ENCODE measurements around the gene ADCK2.
"Not testable (repeated sequence)": the region's sequence is repeated elsewhere in the genome, so short reads cannot be mapped to it uniquely, and the experiment has no call there.

ADCK2 gene

GRCh38 chr7:140639366-140640053, 33.2 kb upstream of the ADCK2 start:
- H3K4me1 ChIP-seq (ENCODE audit: control insufficient read depth, insufficient read depth, low read length) = peaks cover 12% of the 10 kb centered on the region
- peak overlapping the region; percentile 52 for H3K9ac ChIP-seq (ENCODE audit: low read length)
- no peaks in the 10 kb centered on the region for H3K36me3 ChIP-seq (ENCODE audit: control insufficient read depth, insufficient read depth, low read length)
- H3K27ac ChIP-seq (ENCODE audit: low read depth, low read length) = peak overlapping the region; percentile 70
- peak overlapping the region; percentile 75 for H3K4me3 ChIP-seq (ENCODE audit: low read length)
- H3K27me3 ChIP-seq (ENCODE audit: control insufficient read depth, insufficient read depth, low read length) = peaks cover 8% of the 10 kb centered on the region

GRCh38 chr7:140640060-140640637, 32.6 kb upstream of the ADCK2 start:
- Histone ChIP-seq H3K27me3 (ENCODE audit: control insufficient read depth, insufficient read depth, low read length) (peaks cover 8% of the 10 kb centered on the region), H3K27ac (ENCODE audit: low read depth, low read length) (peak overlapping the region; percentile 70), H3K9ac (ENCODE audit: low read length) (peak overlapping the region; percentile 52), H3K4me1 (ENCODE audit: control insufficient read depth, insufficient read depth, low read length) (peaks cover 12% of the 10 kb centered on the region), H3K4me3 (ENCODE audit: low read length) (peak overlapping the region; percentile 75), H3K36me3 (ENCODE audit: control insufficient read depth, insufficient read depth, low read length) (no peaks in the 10 kb centered on the region)

GRCh38 chr7:140640727-140641523, 31.8 kb upstream of the ADCK2 start, which contains the start of gene DENND2A:
TSS of gene DENND2A (minus strand) at chr7:140640813. CDS start at chr7:140602397, 38,416 bp downstream.
- H3K9ac ChIP-seq (ENCODE audit: low read length) = peak within 1 kb of the TSS; percentile 52
- no peaks in the 10 kb centered on the region for H3K36me3 ChIP-seq (ENCODE audit: control insufficient read depth, insufficient read depth, low read length)
- peaks cover 8% of the 10 kb centered on the region for H3K27me3 ChIP-seq (ENCODE audit: control insufficient read depth, insufficient read depth, low read length)
- peaks cover 12% of the 10 kb centered on the region for H3K4me1 ChIP-seq (ENCODE audit: control insufficient read depth, insufficient read depth, low read length)
- peak within 1 kb of the TSS; percentile 86 for H3K27ac ChIP-seq (ENCODE audit: low read depth, low read length)
- H3K4me3 ChIP-seq (ENCODE audit: low read length) = peak within 1 kb of the TSS; percentile 75

- peak overlapping the region; percentile 86 for H3K27ac ChIP-seq (ENCODE audit: low read depth, low read length)
- peaks cover 8% of the 10 kb centered on the region for H3K27me3 ChIP-seq (ENCODE audit: control insufficient read depth, insufficient read depth, low read length)
- peak overlapping the region; percentile 58 for H3K4me3 ChIP-seq (ENCODE audit: low read length)
Observed at GRCh38 chr7:140641524-140642195, 31.1 kb upstream of the ADCK2 start.

DNA sequence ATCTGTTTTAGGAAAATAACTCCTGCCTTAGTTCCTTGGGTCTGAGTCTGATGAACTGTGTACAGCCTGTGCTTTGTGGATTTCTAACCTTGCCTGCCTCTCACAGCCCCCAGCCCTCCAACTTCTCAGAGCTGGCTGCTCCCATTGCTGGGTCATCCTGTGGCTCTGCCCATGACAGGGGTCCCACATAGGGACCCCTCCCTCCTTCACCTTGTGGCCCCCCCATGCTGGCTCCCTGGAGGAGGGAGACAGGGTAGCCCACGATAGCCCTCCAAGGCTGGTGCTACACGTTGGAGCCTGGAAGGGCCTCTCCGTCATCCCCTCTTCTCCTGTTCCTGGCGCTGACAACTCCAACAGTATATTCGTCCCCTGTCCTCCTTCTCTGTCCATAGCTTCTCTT, 29.3 kb upstream of the ADCK2 start:
- peaks cover 4% of the 10 kb centered on the region for H3K27me3 ChIP-seq (ENCODE audit: control insufficient read depth, insufficient read depth, low read length)
- no peaks in the 10 kb centered on the region for H3K36me3 ChIP-seq (ENCODE audit: control insufficient read depth, insufficient read depth, low read length)
- H3K4me3 ChIP-seq (ENCODE audit: low read length) = no peak overlapping the region
- no peak overlapping the region for H3K9ac ChIP-seq (ENCODE audit: low read length)
- no peak overlapping the region for H3K27ac ChIP-seq (ENCODE audit: low read depth, low read length)
- H3K4me1 ChIP-seq (ENCODE audit: control insufficient read depth, insufficient read depth, low read length) = peaks cover 9% of the 10 kb centered on the region

More at GRCh38 chr7:140641524-140642195, 31.1 kb upstream of the ADCK2 start:
- H3K4me1 ChIP-seq (ENCODE audit: control insufficient read depth, insufficient read depth, low read length) = peaks cover 12% of the 10 kb centered on the region
- H3K9ac ChIP-seq (ENCODE audit: low read length) = no peak overlapping the region
- H3K36me3 ChIP-seq (ENCODE audit: control insufficient read depth, insufficient read depth, low read length) = no peaks in the 10 kb centered on the region

DNA sequence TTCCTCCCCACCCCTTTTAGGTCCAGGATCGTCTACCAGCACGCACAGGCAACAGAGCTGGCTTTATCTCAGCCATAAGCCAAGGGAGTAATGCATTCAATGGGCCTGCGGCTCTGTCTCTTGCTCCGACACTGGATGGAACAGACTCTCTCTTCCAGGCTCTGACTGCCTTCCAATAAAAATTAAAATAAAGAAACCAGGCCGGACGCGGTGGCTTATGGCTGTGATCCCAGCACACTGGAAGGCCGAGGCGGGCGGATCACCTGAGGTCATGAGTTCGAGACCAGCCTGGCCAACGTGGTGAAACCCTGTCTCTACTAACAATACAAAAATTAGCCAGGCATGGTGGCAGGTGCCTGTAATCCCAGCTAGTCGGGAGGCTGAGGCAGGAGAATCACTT, 28.0 kb upstream of the ADCK2 start:
- not testable (repeated sequence) for H3K27ac ChIP-seq (ENCODE audit: low read depth, low read length); H3K27me3 ChIP-seq (ENCODE audit: control insufficient read depth, insufficient read depth, low read length)

GRCh38 chr7:140645166-140645900, 27.4 kb upstream of the ADCK2 start:
- H3K9ac ChIP-seq (ENCODE audit: low read length) = no peak overlapping the region
- H3K4me3 ChIP-seq (ENCODE audit: low read length) = no peak overlapping the region
- H3K4me1 ChIP-seq (ENCODE audit: control insufficient read depth, insufficient read depth, low read length) = no peaks in the 10 kb centered on the region
- H3K27ac ChIP-seq (ENCODE audit: low read depth, low read length) = no peak overlapping the region
- no peaks in the 10 kb centered on the region for H3K36me3 ChIP-seq (ENCODE audit: control insufficient read depth, insufficient read depth, low read length)
- peaks cover 3% of the 10 kb centered on the region for H3K27me3 ChIP-seq (ENCODE audit: control insufficient read depth, insufficient read depth, low read length)

More for the DNA sequence above, 28.0 kb upstream of the ADCK2 start:
- H3K36me3 ChIP-seq (ENCODE audit: control insufficient read depth, insufficient read depth, low read length); H3K9ac ChIP-seq (ENCODE audit: low read length); H3K4me1 ChIP-seq (ENCODE audit: control insufficient read depth, insufficient read depth, low read length); H3K4me3 ChIP-seq (ENCODE audit: low read length): not testable (repeated sequence)

- no peak overlapping the region for H3K27ac ChIP-seq (ENCODE audit: low read depth, low read length)
- no peak overlapping the region for H3K4me3 ChIP-seq (ENCODE audit: low read length)
- no peaks in the 10 kb centered on the region for H3K36me3 ChIP-seq (ENCODE audit: control insufficient read depth, insufficient read depth, low read length)
- H3K27me3 ChIP-seq (ENCODE audit: control insufficient read depth, insufficient read depth, low read length) = no peaks in the 10 kb centered on the region
- H3K4me1 ChIP-seq (ENCODE audit: control insufficient read depth, insufficient read depth, low read length) = no peaks in the 10 kb centered on the region
- no peak overlapping the region for H3K9ac ChIP-seq (ENCODE audit: low read length)
Observed at GRCh38 chr7:140646931-140647647, 25.7 kb upstream of the ADCK2 start.

DNA sequence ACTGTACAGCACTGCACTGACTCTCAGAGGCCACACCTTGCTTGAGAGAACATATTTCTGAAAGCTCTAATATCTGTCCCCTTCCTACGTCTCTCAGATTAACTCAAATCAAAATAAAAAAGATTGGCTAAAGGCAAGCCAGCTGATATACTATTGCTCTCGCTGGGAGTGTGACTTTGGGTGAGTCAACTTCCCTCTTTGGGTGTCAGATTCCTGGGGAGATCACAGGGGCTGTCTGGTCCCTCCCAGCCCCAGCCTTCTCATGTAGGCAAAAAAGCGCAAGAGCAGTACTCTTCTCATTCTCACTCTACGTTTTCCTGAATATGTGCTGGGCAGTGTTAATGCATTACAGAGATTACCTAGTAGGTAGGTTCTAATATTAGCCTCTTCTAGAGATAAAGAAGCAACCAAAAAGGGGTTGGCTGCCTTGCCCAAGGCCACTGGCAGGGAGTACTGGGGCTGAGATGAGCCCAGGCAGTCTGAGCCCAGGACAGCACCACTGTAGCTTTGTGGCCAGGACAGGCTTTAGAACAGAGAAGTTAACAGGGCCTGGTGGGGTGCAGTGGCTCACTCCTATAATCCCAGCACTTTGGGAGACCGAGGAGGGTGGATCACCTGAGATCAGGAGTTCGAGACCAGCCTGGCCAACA, 23.1 kb upstream of the ADCK2 start:
- Histone ChIP-seq H3K4me3 (ENCODE audit: low read length) (no peak overlapping the region), H3K9ac (ENCODE audit: low read length) (no peak overlapping the region), H3K4me1 (ENCODE audit: control insufficient read depth, insufficient read depth, low read length) (peaks cover 3% of the 10 kb centered on the region), H3K27ac (ENCODE audit: low read depth, low read length) (no peak overlapping the region), H3K27me3 (ENCODE audit: control insufficient read depth, insufficient read depth, low read length) (no peaks in the 10 kb centered on the region), H3K36me3 (ENCODE audit: control insufficient read depth, insufficient read depth, low read length) (no peaks in the 10 kb centered on the region)

GRCh38 chr7:140650367-140650766, 22.4 kb upstream of the ADCK2 start:
- no peak overlapping the region for H3K9ac ChIP-seq (ENCODE audit: low read length)
- H3K4me1 ChIP-seq (ENCODE audit: control insufficient read depth, insufficient read depth, low read length) = peaks cover 3% of the 10 kb centered on the region
- H3K36me3 ChIP-seq (ENCODE audit: control insufficient read depth, insufficient read depth, low read length) = no peaks in the 10 kb centered on the region
- no peak overlapping the region for H3K27ac ChIP-seq (ENCODE audit: low read depth, low read length)
- no peaks in the 10 kb centered on the region for H3K27me3 ChIP-seq (ENCODE audit: control insufficient read depth, insufficient read depth, low read length)
- no peak overlapping the region for H3K4me3 ChIP-seq (ENCODE audit: low read length)

All from rectal smooth muscle tissue (tissue), 1 donor.